Gastrocnemius medialis (tissue), 4 donors: ENCODE measurements around the gene OOSP1. TPM values are rescaled to one million over a fixed set of nuclear protein-coding genes. Genes with fewer than 3 reads are reported as not detected.

Source experiments
- total RNA-seq, 4 donors: library from RNA; depleted of rRNA; stranded (reverse); fragments of >200 nt; gene quantifications; one replicate each; pipeline versions ENCODE4 v1.1.0 to v1.2.3, GENCODE V29; 2016

The OOSP1 gene
- total RNA-seq, 4 donors from 2014 or later, result not detected

Other genes with a start within 250 kb of the OOSP1 start
- not detected for gene OR10V1, start 224.6 kb upstream of the OOSP1 start, total RNA-seq
- 10 to 100 TPM in 2 of 4 donors, 1 to 10 TPM in 2; 8.3 to 23.4 (median 15.8) TPM for gene STX3, start 183.1 kb upstream of the OOSP1 start, total RNA-seq
- 10 to 100 TPM; 33.7 to 78.2 (median 38.3) TPM for gene MRPL16, start 127.7 kb upstream of the OOSP1 start, total RNA-seq
- gene CBLIF, start 92.9 kb upstream of the OOSP1 start, total RNA-seq, result not detected
- gene TCN1, start 71.9 kb upstream of the OOSP1 start, total RNA-seq, result not detected
- gene OOSP3, start 59.6 kb upstream of the OOSP1 start, total RNA-seq, result not detected
- not detected for gene OOSP4A, start 25.6 kb downstream of the OOSP1 start, total RNA-seq
- not detected for gene OOSP4B, start 78.7 kb downstream of the OOSP1 start, total RNA-seq
- not detected for gene OOSP2, start 102.0 kb downstream of the OOSP1 start, total RNA-seq
- not detected for gene MS4A3, start 118.2 kb downstream of the OOSP1 start, total RNA-seq
- gene MS4A2, start 150.2 kb downstream of the OOSP1 start, total RNA-seq, result under 1 TPM in 1 of 4 donors, not detected in 3; 0.39 TPM
- 10 to 100 TPM in 3 of 4 donors, 1 to 10 TPM in 1; 4.6 to 26.6 (median 18.8) TPM for gene MS4A6A, start 244.7 kb downstream of the OOSP1 start, total RNA-seq